Measurements from ENCODE around the gene WDPCP.

WDPCP gene

GRCh38 chr2:63434024-63435001 lies 154.0 kb downstream of the WDPCP start:
- TF ChIP-seq CTCF (IDR thresholded peaks at IDR 0.05; ENCODE audit: control extremely low read depth, extremely low read depth, low read depth, missing control alignments), result no peak
- ChIA-PET CTCF (interaction anchor here (1.9 kb wide), 1 partner anchor 9 kb away, joined by 8 read pairs; no protein-coding TSS in a partner anchor), POLR2A (no interaction called here)
- DNase-seq (ENCODE audit: extremely low spot score), result no peak

- no peak for DNase-seq (ENCODE audit: extremely low spot score)
- CTCF ChIA-PET, result interaction anchor here (1.2 kb wide), 1 partner anchor 8 kb away, joined by 3 read pairs; no protein-coding TSS in a partner anchor
- no peak for TF ChIP-seq CTCF (IDR thresholded peaks at IDR 0.05; ENCODE audit: control extremely low read depth, extremely low read depth, low read depth, missing control alignments)
Observed at GRCh38 chr2:63432373-63432772, 155.9 kb downstream of the WDPCP start.

GRCh38 chr2:63425606-63426005 lies 162.7 kb downstream of the WDPCP start:
- TF ChIP-seq CTCF (IDR thresholded peaks at IDR 0.05; ENCODE audit: control extremely low read depth, extremely low read depth, low read depth, missing control alignments), result no peak
- ChIA-PET CTCF (interaction anchor here (1.5 to 3.7 kb wide), 2 partner anchors 8 to 13 kb away, joined by 8 to 28 read pairs; no protein-coding TSS in a partner anchor), POLR2A (no interaction called here)
- DNase-seq (ENCODE audit: extremely low spot score), result no peak

More at GRCh38 chr2:63432373-63432772, 155.9 kb downstream of the WDPCP start:
- POLR2A ChIA-PET, result no interaction called here

- POLR2A ChIA-PET, result no interaction called here
Observed at GRCh38 chr2:63425079-63425416, 163.2 kb downstream of the WDPCP start.

GRCh38 chr2:63424329-63425078 lies 163.8 kb downstream of the WDPCP start:
- ChIA-PET POLR2A (no interaction called here), CTCF (interaction anchor here (0.6 to 3.7 kb wide), 6 partner anchors 8 to 637 kb away, joined by 3 to 28 read pairs (median 6); no protein-coding TSS in a partner anchor)
- TF ChIP-seq CTCF (IDR thresholded peaks at IDR 0.05; ENCODE audit: control extremely low read depth, extremely low read depth, low read depth, missing control alignments), result peak; percentile 34
- peak; percentile 57 for DNase-seq (ENCODE audit: extremely low spot score)

More at GRCh38 chr2:63425079-63425416, 163.2 kb downstream of the WDPCP start:
- DNase-seq (ENCODE audit: extremely low spot score), result no peak
- no peak for TF ChIP-seq CTCF (IDR thresholded peaks at IDR 0.05; ENCODE audit: control extremely low read depth, extremely low read depth, low read depth, missing control alignments)
- CTCF ChIA-PET, result interaction anchor here (1.0 to 3.7 kb wide), 3 partner anchors 9 to 638 kb away, joined by 6 to 28 read pairs (median 8); no protein-coding TSS in a partner anchor

- ChIA-PET POLR2A (no interaction called here), CTCF (interaction anchor here (1.6 to 3.7 kb wide), 3 partner anchors 9 to 16 kb away, joined by 4 to 28 read pairs (median 6); no protein-coding TSS in a partner anchor)
- DNase-seq (ENCODE audit: extremely low spot score), result no peak
- TF ChIP-seq CTCF (IDR thresholded peaks at IDR 0.05; ENCODE audit: control extremely low read depth, extremely low read depth, low read depth, missing control alignments), result no peak
Observed at GRCh38 chr2:63422556-63422955, 165.7 kb downstream of the WDPCP start.

All from GM10248 (cell line).